HEK293 (cell line): Measurements from ENCODE around the gene DMRTA2.

Experiments
- ZNF785 ChIP-seq: fragments of 450-650 bp; formaldehyde crosslinking; IDR thresholded peaks from 2 replicates; pipeline ENCODE4 v1.5.1; 2016; ENCODE audit warnings: missing biosample characterization, missing genetic modification characterization
- TF ChIP-seq, protein P1 (sequence below): fragments of 450-650 bp; formaldehyde crosslinking; IDR thresholded peaks from 2 replicates; pipeline ENCODE4 v1.5.1; 2016; ENCODE audit warnings: missing biosample characterization, missing genetic modification characterization

DNA sequence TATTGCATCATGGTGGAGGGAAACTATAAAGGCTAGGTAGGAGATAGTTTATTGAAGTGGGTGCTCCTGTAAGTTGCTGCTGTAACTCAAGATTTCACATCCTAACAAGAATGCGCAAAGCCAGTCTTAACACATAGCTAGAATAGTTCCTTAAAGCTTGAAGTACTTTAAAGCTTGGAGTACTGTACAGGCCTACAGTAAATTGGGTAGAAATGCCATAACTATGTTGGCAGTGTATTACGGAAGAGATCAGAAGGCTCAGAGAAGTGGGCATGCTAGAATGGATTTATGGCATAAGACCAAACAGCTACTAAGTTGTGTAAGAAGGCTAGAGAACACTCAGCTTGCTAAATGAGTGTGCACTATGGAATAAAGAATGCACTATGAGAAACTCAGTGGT lies 44.5 kb downstream of the DMRTA2 start:
- TF ChIP-seq ZNF785 (tag by site-specific recombination), result no peak
- TF ChIP-seq, protein P1, sequence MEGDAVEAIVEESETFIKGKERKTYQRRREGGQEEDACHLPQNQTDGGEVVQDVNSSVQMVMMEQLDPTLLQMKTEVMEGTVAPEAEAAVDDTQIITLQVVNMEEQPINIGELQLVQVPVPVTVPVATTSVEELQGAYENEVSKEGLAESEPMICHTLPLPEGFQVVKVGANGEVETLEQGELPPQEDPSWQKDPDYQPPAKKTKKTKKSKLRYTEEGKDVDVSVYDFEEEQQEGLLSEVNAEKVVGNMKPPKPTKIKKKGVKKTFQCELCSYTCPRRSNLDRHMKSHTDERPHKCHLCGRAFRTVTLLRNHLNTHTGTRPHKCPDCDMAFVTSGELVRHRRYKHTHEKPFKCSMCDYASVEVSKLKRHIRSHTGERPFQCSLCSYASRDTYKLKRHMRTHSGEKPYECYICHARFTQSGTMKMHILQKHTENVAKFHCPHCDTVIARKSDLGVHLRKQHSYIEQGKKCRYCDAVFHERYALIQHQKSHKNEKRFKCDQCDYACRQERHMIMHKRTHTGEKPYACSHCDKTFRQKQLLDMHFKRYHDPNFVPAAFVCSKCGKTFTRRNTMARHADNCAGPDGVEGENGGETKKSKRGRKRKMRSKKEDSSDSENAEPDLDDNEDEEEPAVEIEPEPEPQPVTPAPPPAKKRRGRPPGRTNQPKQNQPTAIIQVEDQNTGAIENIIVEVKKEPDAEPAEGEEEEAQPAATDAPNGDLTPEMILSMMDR (tag by site-specific recombination), result no peak
